Esophagus muscularis mucosa (tissue), 4 donors: Measurements from ENCODE around the gene TSHB. TPM values are rescaled to one million over a fixed set of nuclear protein-coding genes. Genes with fewer than 3 reads are reported as not detected.

Source experiments
- DNase-seq: peaks from one replicate; pipeline ENCODE4 v3.0.0-alpha.2; 2017; ENCODE audit errors: extremely low spot score
- H3K27ac ChIP-seq, 4 donors: fragments of 200-600 bp; sonication (generic); replicated peaks in 1 of 4; 1 replicate in 3 of 4; 2 replicates in 1 of 4; pipeline ENCODE4 v1.5.1; 2016 to 2019; ENCODE audit warnings: mild to moderate bottlenecking in 1 of 4
- H3K27me3 ChIP-seq, 4 donors: fragments of 200-600 bp; sonication (generic); one replicate each; pipeline versions ENCODE4 v1.5.1 to v1.6.0; 2016 to 2019
- H3K36me3 ChIP-seq, 4 donors: fragments of 200-600 bp; sonication (generic); one replicate each; pipeline ENCODE4 v1.5.1; 2016 to 2019
- H3K4me1 ChIP-seq, 4 donors: fragments of 200-600 bp; sonication (generic); one replicate each; pipeline ENCODE4 v1.5.1; 2016 to 2019
- H3K4me3 ChIP-seq, 4 donors: fragments of 200-600 bp; sonication (generic); 1 replicate in 2 of 4; 2 replicates in 2 of 4; pipeline ENCODE4 v1.5.1; 2016 to 2019; ENCODE audit warnings: mild to moderate bottlenecking in 4 of 4, moderate library complexity in 1 of 4
- H3K9me3 ChIP-seq, 4 donors: fragments of 200-600 bp; sonication (generic); 1 replicate in 3 of 4; 2 replicates in 1 of 4; pipeline ENCODE4 v1.5.1; 2016 to 2019
- EP300 ChIP-seq: sonication (generic); formaldehyde crosslinking; IDR thresholded peaks from one replicate; pipeline ENCODE4 v1.6.1; 2017; ENCODE audit warnings: antibody characterized with exemption
- POLR2A ChIP-seq: fragments of 450-650 bp; IDR thresholded peaks from one replicate; pipeline ENCODE4 v1.6.1; 2017; ENCODE audit warnings: antibody characterized with exemption, moderate library complexity, mild to moderate bottlenecking, low read depth
- POLR2AphosphoS5 ChIP-seq, 2 donors: sonication (generic); formaldehyde crosslinking; IDR thresholded peaks; one replicate each; pipeline ENCODE4 v1.6.1; 2017; ENCODE audit warnings: antibody characterized with exemption in 2 of 2
- WGBS: methylation state at CpG from one replicate; pipeline ENCODE4 v1.1.5; 2018; 5-methylcytosine and 5-hydroxymethylcytosine counted together
- intact Hi-C: fragments of 100-400 bp; cut with DNase I; formaldehyde crosslinking; loops from one replicate; pipeline ENCODE4 v1.15.1; 2023
- total RNA-seq, 4 donors: library from RNA; depleted of rRNA; stranded (reverse); fragments of >200 nt; gene quantifications; one replicate each; pipeline versions ENCODE4 v1.1.0 to v1.2.1, GENCODE V29; 2016
- TF ChIP-seq, protein P1 (sequence below), 3 experiments: fragments of 200-600 bp in 2 of 3; fragments of 450-650 bp in 1 of 3; sonication (generic) in 2 of 3; IDR thresholded peaks; one replicate each; pipeline ENCODE4 v1.5.1; 2017 to 2019; ENCODE audit warnings: antibody characterized with exemption in 3 of 3, mild to moderate bottlenecking in 2 of 3, moderate library complexity in 1 of 3

TSHB gene
- total RNA-seq, 4 donors from 2014 or later = not detected

DNA sequence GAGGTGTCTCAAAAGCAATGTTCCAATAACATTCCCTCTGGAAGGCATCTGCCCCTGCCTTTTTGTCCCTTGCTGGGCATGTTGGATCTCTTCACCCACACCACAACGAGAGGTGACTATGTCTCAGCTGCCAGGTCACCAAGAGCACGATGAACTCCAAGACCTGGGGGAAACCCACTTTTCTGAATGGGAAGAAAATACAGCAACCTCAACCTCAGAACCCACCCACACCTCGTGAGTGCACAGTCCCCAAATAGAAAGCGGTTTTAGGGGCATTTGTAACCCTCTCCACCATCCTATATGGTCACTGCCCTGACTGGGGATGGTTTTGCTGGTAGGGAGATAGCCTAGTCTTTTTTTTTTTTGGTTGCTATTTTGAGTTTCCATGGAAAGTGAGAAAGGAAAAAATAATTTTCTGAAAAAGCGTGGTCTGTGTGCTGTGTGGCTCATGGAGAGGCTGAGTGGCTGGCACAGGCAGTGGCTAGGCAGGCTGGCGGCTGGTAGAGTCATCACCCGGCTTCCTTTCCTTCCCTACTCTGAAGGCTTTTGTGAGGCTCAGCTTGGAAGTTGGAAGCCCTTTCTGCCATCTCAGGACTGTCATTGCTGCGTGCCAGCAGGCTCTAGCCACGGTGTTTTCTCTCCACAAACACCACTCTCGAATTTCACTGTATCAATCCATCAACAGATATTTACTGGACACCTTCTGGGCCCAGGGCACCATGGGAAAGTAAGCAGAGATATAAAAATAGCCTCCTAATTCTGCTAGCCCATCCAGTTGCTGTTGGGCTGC, 43.9 kb downstream of the TSHB start:
- Histone ChIP-seq H3K27me3 (no peaks in the 10 kb centered on the region), H3K4me1 (peaks cover 28 to 96% (median 89%) of the 10 kb centered on the region in 4 donors), H3K36me3 (no peaks in the 10 kb centered on the region), H3K9me3 (no peaks in the 10 kb centered on the region), H3K4me3 (peak overlapping the region in 1 of 4 donors; percentile 15), H3K27ac (peak overlapping the region; percentile 70 to 84 (median 81))
- DNase-seq = no peak
- TF ChIP-seq EP300 = no peak
- TF ChIP-seq, protein P1, sequence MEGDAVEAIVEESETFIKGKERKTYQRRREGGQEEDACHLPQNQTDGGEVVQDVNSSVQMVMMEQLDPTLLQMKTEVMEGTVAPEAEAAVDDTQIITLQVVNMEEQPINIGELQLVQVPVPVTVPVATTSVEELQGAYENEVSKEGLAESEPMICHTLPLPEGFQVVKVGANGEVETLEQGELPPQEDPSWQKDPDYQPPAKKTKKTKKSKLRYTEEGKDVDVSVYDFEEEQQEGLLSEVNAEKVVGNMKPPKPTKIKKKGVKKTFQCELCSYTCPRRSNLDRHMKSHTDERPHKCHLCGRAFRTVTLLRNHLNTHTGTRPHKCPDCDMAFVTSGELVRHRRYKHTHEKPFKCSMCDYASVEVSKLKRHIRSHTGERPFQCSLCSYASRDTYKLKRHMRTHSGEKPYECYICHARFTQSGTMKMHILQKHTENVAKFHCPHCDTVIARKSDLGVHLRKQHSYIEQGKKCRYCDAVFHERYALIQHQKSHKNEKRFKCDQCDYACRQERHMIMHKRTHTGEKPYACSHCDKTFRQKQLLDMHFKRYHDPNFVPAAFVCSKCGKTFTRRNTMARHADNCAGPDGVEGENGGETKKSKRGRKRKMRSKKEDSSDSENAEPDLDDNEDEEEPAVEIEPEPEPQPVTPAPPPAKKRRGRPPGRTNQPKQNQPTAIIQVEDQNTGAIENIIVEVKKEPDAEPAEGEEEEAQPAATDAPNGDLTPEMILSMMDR (IDR thresholded peaks at IDR 0.05) = no peak
- no peak for TF ChIP-seq POLR2AphosphoS5 (IDR thresholded peaks at IDR 0.05)
- TF ChIP-seq POLR2A = no peak
- intact Hi-C loops = loop anchor here (10.0 kb wide), 1 partner anchor 1301 kb away; the partner anchor contains the start of gene ATP1A1
- WGBS = 55% methylated on average over 10 of the region's 10 CpGs

GRCh38 chr1:115074839-115075534, 45.4 kb downstream of the TSHB start:
- Histone ChIP-seq H3K27ac (peak overlapping the region; percentile 70 to 84 (median 81)), H3K4me3 (no peak overlapping the region), H3K9me3 (no peaks in the 10 kb centered on the region), H3K4me1 (peaks cover 20 to 81% (median 75%) of the 10 kb centered on the region in 4 donors), H3K36me3 (no peaks in the 10 kb centered on the region), H3K27me3 (no peaks in the 10 kb centered on the region)
- intact Hi-C loops = loop anchor here (10.0 kb wide), 1 partner anchor 1300 kb away; the partner anchor contains the start of gene ATP1A1
- TF ChIP-seq POLR2AphosphoS5 (IDR thresholded peaks at IDR 0.05) (no peak), EP300 (no peak), POLR2A (no peak)
- TF ChIP-seq, protein P1 (IDR thresholded peaks at IDR 0.05) = no peak
- DNase-seq = no peak
- 56% methylated on average over 11 of the region's 11 CpGs for WGBS

- H3K36me3 ChIP-seq = no peaks in the 10 kb centered on the region
- H3K4me1 ChIP-seq = peaks cover 20 to 72% (median 69%) of the 10 kb centered on the region in 4 donors
- peak overlapping the region; percentile 35 to 84 (median 68) for H3K27ac ChIP-seq
- 78% methylated on average over 4 of the region's 4 CpGs for WGBS
- no peak overlapping the region for H3K4me3 ChIP-seq
- no peak for DNase-seq
- no peaks in the 10 kb centered on the region for H3K9me3 ChIP-seq
- TF ChIP-seq, protein P1 (IDR thresholded peaks at IDR 0.05) = no peak
- TF ChIP-seq POLR2AphosphoS5 (IDR thresholded peaks at IDR 0.05) (no peak), POLR2A (no peak), EP300 (no peak)
- H3K27me3 ChIP-seq = no peaks in the 10 kb centered on the region
- intact Hi-C loops = loop anchor here (10.0 kb wide), 1 partner anchor 1298 kb away; the partner anchor contains the start of gene ATP1A1
Observed at GRCh38 chr1:115076384-115076915, 46.8 kb downstream of the TSHB start.

DNA sequence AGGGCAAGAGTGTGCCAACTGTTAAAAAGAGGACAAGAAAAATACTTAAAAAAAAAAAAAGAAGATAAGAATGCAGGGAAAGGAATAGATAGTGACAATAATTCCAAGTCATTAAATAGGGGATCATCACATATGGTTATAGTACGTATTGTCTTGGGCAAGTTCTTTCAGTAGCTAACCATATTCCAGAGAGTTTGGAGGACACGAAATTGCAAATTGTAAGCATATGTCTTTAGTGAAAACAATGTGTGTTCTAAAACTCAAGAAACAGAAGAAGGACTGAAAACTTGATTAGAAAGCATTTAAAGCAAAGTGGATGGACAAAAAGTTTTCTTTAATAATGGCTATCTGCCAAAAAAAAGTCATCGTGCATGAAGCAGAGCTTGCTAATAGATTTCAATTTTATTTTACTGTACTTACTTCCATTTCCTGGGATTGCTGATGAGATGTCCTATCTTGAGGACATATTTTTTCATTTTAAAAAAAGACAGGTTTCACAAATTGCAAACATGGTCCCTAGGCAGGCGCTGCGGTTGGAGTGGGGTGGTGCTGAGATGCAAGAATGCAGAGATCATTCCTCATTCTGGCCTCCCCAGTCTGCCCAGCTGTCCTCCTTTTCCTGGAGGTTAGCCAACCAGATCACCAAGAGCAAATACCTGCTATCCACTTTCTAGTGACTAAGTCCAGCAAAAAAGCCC, 47.8 kb downstream of the TSHB start:
- 53% methylated on average over 5 of the region's 5 CpGs for WGBS
- no peak overlapping the region for H3K4me3 ChIP-seq
- intact Hi-C loops = loop anchor here (10.0 kb wide), 1 partner anchor 1297 kb away; the partner anchor contains the start of gene ATP1A1
- no peak for DNase-seq
- H3K36me3 ChIP-seq = no peaks in the 10 kb centered on the region
- peaks cover 17 to 72% (median 69%) of the 10 kb centered on the region in 4 donors for H3K4me1 ChIP-seq
- TF ChIP-seq POLR2A = no peak
- TF ChIP-seq POLR2AphosphoS5 (IDR thresholded peaks at IDR 0.05) = no peak
- TF ChIP-seq, protein P1 (IDR thresholded peaks at IDR 0.05) = no peak
- TF ChIP-seq EP300 = no peak
- H3K9me3 ChIP-seq = no peaks in the 10 kb centered on the region
- peak overlapping the region in 3 of 4 donors; percentile 11 to 84 (median 82) for H3K27ac ChIP-seq
- no peaks in the 10 kb centered on the region for H3K27me3 ChIP-seq
